ENCODE data around the gene TRMT1.

The TRMT1 gene

DNA sequence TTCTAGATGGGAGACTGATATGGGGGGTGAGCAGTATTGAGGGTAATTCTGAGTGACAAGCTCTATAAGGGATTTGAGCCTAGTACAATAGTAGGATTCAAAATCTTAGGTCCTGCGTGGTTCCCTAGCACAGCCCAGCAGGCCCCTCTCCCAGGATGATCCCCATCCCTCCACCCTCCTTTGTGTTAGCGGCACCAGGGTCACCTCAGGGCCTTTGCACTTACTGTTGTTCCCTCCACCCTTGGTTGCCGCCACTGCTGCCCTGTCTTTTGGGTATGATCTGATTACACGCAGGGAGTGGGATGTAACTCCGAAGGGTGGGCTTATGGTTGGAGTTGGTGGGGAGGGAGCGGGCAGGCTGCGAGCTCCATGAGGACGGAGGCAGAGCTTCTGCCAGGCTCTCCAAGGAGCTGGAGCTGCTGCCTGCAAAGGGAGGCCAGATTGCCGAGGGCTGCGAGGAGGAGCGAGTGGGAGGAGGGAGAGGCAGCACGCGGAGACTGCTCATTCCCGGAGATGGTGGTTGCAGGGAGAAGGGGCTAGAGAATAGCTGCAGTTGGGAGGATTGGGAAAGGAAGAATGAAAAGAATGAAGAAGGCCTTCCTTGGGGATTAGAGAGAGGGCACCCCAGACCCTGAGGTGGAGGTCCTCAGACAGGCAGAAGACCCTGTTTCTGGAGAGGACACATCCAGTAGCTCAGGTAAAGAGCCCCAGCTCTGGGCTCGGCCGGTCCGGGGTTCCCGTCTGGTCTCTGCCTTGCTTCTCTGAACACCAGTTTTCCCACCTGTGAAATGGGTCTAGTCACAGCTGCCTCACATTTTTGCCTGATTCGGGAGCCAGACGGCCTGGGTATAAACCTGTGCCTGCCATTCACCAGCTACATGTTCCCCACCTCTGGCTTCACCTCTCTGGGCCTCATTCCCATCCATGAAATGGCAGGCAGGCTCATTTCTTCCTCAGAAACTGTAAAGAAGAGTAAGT is 6.7 kb upstream of the TRMT1 start:
- ChIA-PET POLR2A (no interaction called here), CTCF (interaction anchor here (0.7 to 0.8 kb wide), 2 partner anchors 19 to 26 kb away, joined by 3 read pairs; partner anchors contain the start of genes IER2 and STX10)
- DNase-seq (ENCODE audit: extremely low spot score) = no peak
- TF ChIP-seq CTCF (IDR thresholded peaks at IDR 0.05; ENCODE audit: control extremely low read depth, extremely low read depth, low read depth, missing control alignments) = no peak

- CTCF ChIA-PET = no interaction called here
- POLR2A ChIA-PET = no interaction called here
- DNase-seq (ENCODE audit: extremely low spot score) = no peak
- TF ChIP-seq CTCF (IDR thresholded peaks at IDR 0.05; ENCODE audit: control extremely low read depth, extremely low read depth, low read depth, missing control alignments) = no peak
Observed at GRCh38 chr19:13122275-13122878, 5.8 kb upstream of the TRMT1 start.

- DNase-seq (ENCODE audit: extremely low spot score) = no peak
- no peak for TF ChIP-seq CTCF (IDR thresholded peaks at IDR 0.05; ENCODE audit: control extremely low read depth, extremely low read depth, low read depth, missing control alignments)
- ChIA-PET CTCF (interaction anchor here (1.4 to 1.8 kb wide), 2 partner anchors 9 to 10 kb away, joined by 4 to 5 read pairs; no protein-coding TSS in a partner anchor), POLR2A (no interaction called here)
Observed at GRCh38 chr19:13121551-13122274, 5.2 kb upstream of the TRMT1 start.

- DNase-seq (ENCODE audit: extremely low spot score) = no peak
- ChIA-PET CTCF (interaction anchor here (1.4 to 1.8 kb wide), 4 partner anchors 10 to 28 kb away, joined by 3 to 6 read pairs (median 4); no protein-coding TSS in a partner anchor), POLR2A (no interaction called here)
- TF ChIP-seq CTCF (IDR thresholded peaks at IDR 0.05; ENCODE audit: control extremely low read depth, extremely low read depth, low read depth, missing control alignments) = no peak
Observed at GRCh38 chr19:13120817-13121216, 4.3 kb upstream of the TRMT1 start.

DNA sequence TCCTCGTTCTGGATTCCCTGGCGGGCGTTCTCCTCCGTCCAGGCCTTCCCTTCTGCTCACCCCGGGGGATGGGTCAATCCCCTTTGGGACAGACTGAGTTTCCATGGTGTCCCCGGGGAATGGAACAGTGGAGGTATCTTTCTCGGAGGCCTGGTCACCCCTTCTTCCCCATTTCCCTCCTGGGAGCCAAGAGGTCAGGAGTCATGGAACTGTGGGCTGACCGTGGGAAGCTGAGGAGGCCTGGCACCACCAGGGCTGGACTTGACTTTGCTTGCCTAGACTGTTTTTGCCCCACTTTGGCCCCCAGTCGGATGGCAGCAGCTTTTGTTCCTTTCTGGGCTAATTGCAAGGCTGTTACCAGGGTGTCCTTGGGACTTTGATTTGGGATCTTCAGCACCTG is 3.5 kb upstream of the TRMT1 start:
- no peak for TF ChIP-seq CTCF (IDR thresholded peaks at IDR 0.05; ENCODE audit: control extremely low read depth, extremely low read depth, low read depth, missing control alignments)
- POLR2A ChIA-PET = no interaction called here
- no peak for DNase-seq (ENCODE audit: extremely low spot score)
- CTCF ChIA-PET = interaction anchor here (0.8 to 1.8 kb wide), 8 partner anchors 9 to 155 kb away, joined by 3 to 6 read pairs (median 4); partner anchors contain the start of genes IER2 and STX10

DNA sequence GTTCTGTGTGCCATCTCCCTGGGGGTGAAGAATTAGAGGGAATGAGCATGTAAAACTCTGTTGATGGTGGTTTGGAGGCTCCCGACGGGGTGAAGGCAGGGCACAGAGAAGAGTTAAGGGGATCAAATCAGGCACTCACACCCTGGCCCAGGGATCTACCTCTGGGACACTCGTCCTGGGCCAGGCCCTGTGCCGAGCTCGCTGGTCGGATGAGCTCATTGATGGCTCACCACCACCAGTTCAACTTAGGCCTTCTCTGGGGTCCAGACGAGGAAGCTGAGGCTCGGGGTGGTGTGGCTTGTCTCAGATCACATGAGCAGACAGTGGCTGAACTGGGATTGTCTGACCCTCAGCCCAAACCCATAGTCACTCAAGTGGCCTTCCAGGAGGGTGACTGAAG is 3.1 kb upstream of the TRMT1 start:
- DNase-seq (ENCODE audit: extremely low spot score) = no peak
- TF ChIP-seq CTCF (IDR thresholded peaks at IDR 0.05; ENCODE audit: control extremely low read depth, extremely low read depth, low read depth, missing control alignments) = no peak
- POLR2A ChIA-PET = no interaction called here
- CTCF ChIA-PET = interaction anchor here (0.8 to 1.7 kb wide), 6 partner anchors 9 to 154 kb away, joined by 3 to 6 read pairs (median 4); partner anchors contain the start of genes IER2 and STX10
